HG02571 (cell line): ENCODE measurements around the gene CUL3.

Source experiments
- ATAC-seq: cut with Tn5 transposase; IDR thresholded peaks from one replicate; pipeline ENCODE4 v1.9.1; 2021; ENCODE audit warnings: mild to moderate bottlenecking, moderate library complexity; ENCODE audit not compliant: unreplicated experiment

The CUL3 gene

GRCh38 chr2:224432003-224432579 is 153.1 kb downstream of the CUL3 start:
- no peak for ATAC-seq

GRCh38 chr2:224429441-224429810 is 155.7 kb downstream of the CUL3 start:
- no peak for ATAC-seq

- no peak for ATAC-seq
These were observed 156.2 kb downstream of the CUL3 start for GRCh38 chr2:224428787-224429440.

- no peak for ATAC-seq
These were observed 157.7 kb downstream of the CUL3 start for GRCh38 chr2:224427471-224427870.

- no peak for ATAC-seq
These were observed 158.5 kb downstream of the CUL3 start for GRCh38 chr2:224426656-224427055.

- ATAC-seq, result no peak
These were observed 164.1 kb downstream of the CUL3 start for GRCh38 chr2:224421065-224421464.
